ENCODE results near the gene SMIM9. TPM values are rescaled to one million over a fixed set of nuclear protein-coding genes. Genes with fewer than 3 reads are reported as not detected.
A peak's percentile ranks its signal among the peaks of the same experiment; 100 is the strongest.
"Not testable (repeated sequence)": the region's sequence is repeated elsewhere in the genome, so short reads cannot be mapped to it uniquely, and the experiment has no call there.

The SMIM9 gene
- total and polyA plus RNA-seq, 2 donors = 0.07 TPM; not detected in 1

GRCh38 chrX:154829926-154830442 lies 4.5 kb downstream of the SMIM9 start:
- Histone ChIP-seq H3K4me1 (ENCODE audit: control insufficient read depth in 2 of 2, insufficient read depth in 2 of 2, low read length in 2 of 2) (no peaks in the 10 kb centered on the region), H3K27ac (ENCODE audit: low read depth in 1 of 2, low read length in 1 of 2) (no peak overlapping the region), H3K9me3 (ENCODE audit: control insufficient read depth in 2 of 2, insufficient read depth in 1 of 2, low read length in 1 of 2) (no peaks in the 10 kb centered on the region), H3K27me3 (ENCODE audit: control insufficient read depth in 2 of 2, insufficient read depth in 1 of 2, low read length in 1 of 2) (no peaks in the 10 kb centered on the region), H3K36me3 (ENCODE audit: control insufficient read depth in 2 of 2, insufficient read depth in 2 of 2, low read length in 1 of 2) (no peaks in the 10 kb centered on the region), H3K4me3 (ENCODE audit: low read length in 2 of 2) (no peak overlapping the region)
- WGBS = 50% methylated on average over 1 of the region's 1 CpG
- DNase-seq (ENCODE audit: low read depth in 6 of 9, low spot score in 9 of 9) = no peak

GRCh38 chrX:154829134-154829533 lies 5.3 kb downstream of the SMIM9 start:
- Histone ChIP-seq H3K9me3 (ENCODE audit: control insufficient read depth in 2 of 2, insufficient read depth in 1 of 2, low read length in 1 of 2) (no peaks in the 10 kb centered on the region), H3K36me3 (ENCODE audit: control insufficient read depth in 2 of 2, insufficient read depth in 2 of 2, low read length in 1 of 2) (no peaks in the 10 kb centered on the region), H3K4me3 (ENCODE audit: low read length in 2 of 2) (no peak overlapping the region), H3K27me3 (ENCODE audit: control insufficient read depth in 2 of 2, insufficient read depth in 1 of 2, low read length in 1 of 2) (no peaks in the 10 kb centered on the region), H3K27ac (ENCODE audit: low read depth in 1 of 2, low read length in 1 of 2) (no peak overlapping the region), H3K4me1 (ENCODE audit: control insufficient read depth in 2 of 2, insufficient read depth in 2 of 2, low read length in 2 of 2) (no peaks in the 10 kb centered on the region)
- DNase-seq (ENCODE audit: low read depth in 6 of 9, low spot score in 9 of 9) = no peak

GRCh38 chrX:154828016-154828408 lies 6.5 kb downstream of the SMIM9 start:
- Histone ChIP-seq H3K27ac (ENCODE audit: low read depth in 1 of 2, low read length in 1 of 2) (peak overlapping the region in 1 of 2 donors; percentile 29), H3K27me3 (ENCODE audit: control insufficient read depth in 2 of 2, insufficient read depth in 1 of 2, low read length in 1 of 2) (no peaks in the 10 kb centered on the region), H3K4me1 (ENCODE audit: control insufficient read depth in 2 of 2, insufficient read depth in 2 of 2, low read length in 2 of 2) (no peaks in the 10 kb centered on the region), H3K36me3 (ENCODE audit: control insufficient read depth in 2 of 2, insufficient read depth in 2 of 2, low read length in 1 of 2) (no peaks in the 10 kb centered on the region), H3K9me3 (ENCODE audit: control insufficient read depth in 2 of 2, insufficient read depth in 1 of 2, low read length in 1 of 2) (no peaks in the 10 kb centered on the region), H3K4me3 (ENCODE audit: low read length in 2 of 2) (no peak overlapping the region)
- WGBS = 88% methylated on average over 2 of the region's 2 CpGs
- DNase-seq (ENCODE audit: low read depth in 6 of 9, low spot score in 9 of 9) = no peak

GRCh38 chrX:154827194-154828015 lies 7.1 kb downstream of the SMIM9 start:
- 81% methylated on average over 4 of the region's 4 CpGs for WGBS
- peak overlapping the region in 1 of 2 donors; percentile 29 for H3K27ac ChIP-seq (ENCODE audit: low read depth in 1 of 2, low read length in 1 of 2)

DNA sequence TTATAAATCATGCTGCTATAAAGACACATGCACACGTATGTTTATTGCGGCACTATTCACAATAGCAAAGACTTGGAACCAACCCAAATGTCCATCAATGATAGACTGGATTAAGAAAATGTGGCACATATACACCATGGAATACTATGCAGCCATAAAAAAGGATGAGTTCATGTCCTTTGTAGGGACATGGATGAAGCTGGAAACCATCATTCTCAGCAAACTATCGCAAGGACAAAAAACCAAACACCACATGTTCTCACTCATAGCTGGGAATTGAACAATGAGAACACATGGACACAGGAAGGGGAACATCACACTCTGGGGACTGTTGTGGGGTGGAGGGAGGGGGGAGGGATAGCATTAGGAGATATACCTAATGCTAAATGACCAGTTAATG lies 8.9 kb downstream of the SMIM9 start:
- not testable (repeated sequence) for H3K27me3 ChIP-seq (ENCODE audit: control insufficient read depth in 2 of 2, insufficient read depth in 1 of 2, low read length in 1 of 2); H3K36me3 ChIP-seq (ENCODE audit: control insufficient read depth in 2 of 2, insufficient read depth in 2 of 2, low read length in 1 of 2); H3K4me3 ChIP-seq (ENCODE audit: low read length in 2 of 2); H3K27ac ChIP-seq (ENCODE audit: low read depth in 1 of 2, low read length in 1 of 2); DNase-seq (ENCODE audit: low read depth in 6 of 9, low spot score in 9 of 9); H3K4me1 ChIP-seq (ENCODE audit: control insufficient read depth in 2 of 2, insufficient read depth in 2 of 2, low read length in 2 of 2); H3K9me3 ChIP-seq (ENCODE audit: control insufficient read depth in 2 of 2, insufficient read depth in 1 of 2, low read length in 1 of 2)
- no CpG with 5 or more reads among the region's 3 CpGs for WGBS

More at GRCh38 chrX:154827194-154828015, 7.1 kb downstream of the SMIM9 start:
- Histone ChIP-seq H3K27me3 (ENCODE audit: control insufficient read depth in 2 of 2, insufficient read depth in 1 of 2, low read length in 1 of 2) (no peaks in the 10 kb centered on the region), H3K36me3 (ENCODE audit: control insufficient read depth in 2 of 2, insufficient read depth in 2 of 2, low read length in 1 of 2) (no peaks in the 10 kb centered on the region), H3K4me3 (ENCODE audit: low read length in 2 of 2) (no peak overlapping the region), H3K9me3 (ENCODE audit: control insufficient read depth in 2 of 2, insufficient read depth in 1 of 2, low read length in 1 of 2) (no peaks in the 10 kb centered on the region), H3K4me1 (ENCODE audit: control insufficient read depth in 2 of 2, insufficient read depth in 2 of 2, low read length in 2 of 2) (no peaks in the 10 kb centered on the region)
- DNase-seq (ENCODE audit: low read depth in 6 of 9, low spot score in 9 of 9) = peak in 1 of 9 donors; percentile 18

DNA sequence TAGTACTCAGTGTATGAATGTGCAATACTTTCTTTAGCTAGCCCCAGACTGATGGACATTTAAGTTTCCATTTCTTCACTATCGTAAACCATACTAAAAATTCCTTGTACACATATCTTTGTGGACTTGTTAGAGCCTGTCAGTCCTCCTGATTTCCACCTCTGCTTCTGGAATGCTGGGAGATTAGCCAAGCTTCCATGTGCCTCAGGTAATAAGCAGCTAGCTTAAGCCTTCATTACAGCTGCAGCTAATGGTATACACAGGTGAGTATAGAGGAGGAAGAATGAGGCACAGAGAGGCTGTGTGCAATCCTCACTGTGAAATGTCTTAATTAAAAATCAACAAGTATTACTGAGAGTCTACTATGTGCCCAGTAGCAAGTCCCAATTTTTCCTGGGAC lies 9.8 kb downstream of the SMIM9 start:
- H3K4me1 ChIP-seq (ENCODE audit: control insufficient read depth in 2 of 2, insufficient read depth in 2 of 2, low read length in 2 of 2) = no peaks in the 10 kb centered on the region
- H3K36me3 ChIP-seq (ENCODE audit: control insufficient read depth in 2 of 2, insufficient read depth in 2 of 2, low read length in 1 of 2) = no peaks in the 10 kb centered on the region
- no peaks in the 10 kb centered on the region for H3K27me3 ChIP-seq (ENCODE audit: control insufficient read depth in 2 of 2, insufficient read depth in 1 of 2, low read length in 1 of 2)
- H3K4me3 ChIP-seq (ENCODE audit: low read length in 2 of 2) = no peak overlapping the region
- no peaks in the 10 kb centered on the region for H3K9me3 ChIP-seq (ENCODE audit: control insufficient read depth in 2 of 2, insufficient read depth in 1 of 2, low read length in 1 of 2)
- DNase-seq (ENCODE audit: low read depth in 6 of 9, low spot score in 9 of 9) = no peak
- no peak overlapping the region for H3K27ac ChIP-seq (ENCODE audit: low read depth in 1 of 2, low read length in 1 of 2)
- 92% methylated on average over 1 of the region's 1 CpG for WGBS

DNA sequence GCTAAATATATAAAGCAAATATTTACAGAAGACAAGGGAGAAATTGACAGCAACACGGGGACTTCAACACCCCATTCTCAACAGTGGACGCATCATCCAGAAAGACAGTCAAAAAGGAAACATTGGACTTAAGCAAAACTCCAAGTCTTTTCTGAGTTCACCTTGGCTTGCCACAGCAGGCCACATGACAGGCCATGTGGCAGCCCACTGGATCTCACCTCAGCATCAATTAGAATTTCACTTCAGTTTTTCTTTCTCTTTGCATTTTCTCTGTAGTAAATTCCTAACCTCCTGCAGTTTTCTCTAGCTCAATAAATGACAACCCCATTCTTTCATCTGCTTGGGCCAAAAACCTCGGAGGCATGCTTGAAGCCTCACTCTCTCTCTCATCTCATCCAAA lies 12.4 kb downstream of the SMIM9 start:
- Histone ChIP-seq H3K36me3 (ENCODE audit: control insufficient read depth in 2 of 2, insufficient read depth in 2 of 2, low read length in 1 of 2) (no peaks in the 10 kb centered on the region), H3K27ac (ENCODE audit: low read depth in 1 of 2, low read length in 1 of 2) (no peak overlapping the region), H3K27me3 (ENCODE audit: control insufficient read depth in 2 of 2, insufficient read depth in 1 of 2, low read length in 1 of 2) (no peaks in the 10 kb centered on the region), H3K9me3 (ENCODE audit: control insufficient read depth in 2 of 2, insufficient read depth in 1 of 2, low read length in 1 of 2) (no peaks in the 10 kb centered on the region), H3K4me3 (ENCODE audit: low read length in 2 of 2) (no peak overlapping the region), H3K4me1 (ENCODE audit: control insufficient read depth in 2 of 2, insufficient read depth in 2 of 2, low read length in 2 of 2) (no peaks in the 10 kb centered on the region)
- WGBS = 96% methylated on average over 3 of the region's 3 CpGs
- no peak for DNase-seq (ENCODE audit: low read depth in 6 of 9, low spot score in 9 of 9)

GRCh38 chrX:154821523-154821922 lies 12.9 kb downstream of the SMIM9 start:
- Histone ChIP-seq H3K27ac (ENCODE audit: low read depth in 1 of 2, low read length in 1 of 2) (no peak overlapping the region), H3K4me1 (ENCODE audit: control insufficient read depth in 2 of 2, insufficient read depth in 2 of 2, low read length in 2 of 2) (no peaks in the 10 kb centered on the region), H3K9me3 (ENCODE audit: control insufficient read depth in 2 of 2, insufficient read depth in 1 of 2, low read length in 1 of 2) (no peaks in the 10 kb centered on the region), H3K27me3 (ENCODE audit: control insufficient read depth in 2 of 2, insufficient read depth in 1 of 2, low read length in 1 of 2) (no peaks in the 10 kb centered on the region), H3K4me3 (ENCODE audit: low read length in 2 of 2) (no peak overlapping the region), H3K36me3 (ENCODE audit: control insufficient read depth in 2 of 2, insufficient read depth in 2 of 2, low read length in 1 of 2) (no peaks in the 10 kb centered on the region)
- DNase-seq (ENCODE audit: low read depth in 6 of 9, low spot score in 9 of 9) = no peak

DNA sequence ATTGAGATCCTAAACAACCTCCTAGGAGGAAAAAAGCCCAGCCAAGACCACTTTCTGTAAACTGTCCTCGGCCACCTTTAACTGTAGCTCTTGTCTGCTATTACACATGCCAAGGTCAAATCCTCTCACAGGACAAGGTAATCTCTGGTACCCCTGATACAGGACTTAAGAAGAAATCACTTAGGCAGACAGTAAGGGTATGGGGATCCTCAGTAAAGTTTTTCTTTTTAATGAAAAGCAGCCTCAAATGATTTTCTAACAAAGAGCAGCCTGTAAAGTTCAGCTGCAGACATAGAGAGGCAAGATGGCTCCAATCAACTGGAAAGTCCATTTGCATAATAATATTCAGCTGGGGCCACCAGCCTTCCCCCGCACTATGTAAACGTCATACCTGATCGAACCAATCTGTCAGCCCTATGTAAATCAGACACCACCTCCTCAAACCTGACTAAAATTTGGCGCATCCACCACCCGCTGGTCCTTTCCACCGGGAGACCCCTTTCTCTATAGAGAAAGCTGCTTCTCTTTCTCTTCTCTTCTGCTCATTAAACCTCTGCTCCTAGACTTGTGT lies 14.6 kb downstream of the SMIM9 start:
- H3K4me3 ChIP-seq (ENCODE audit: low read length in 2 of 2) = no peak overlapping the region
- no peaks in the 10 kb centered on the region for H3K4me1 ChIP-seq (ENCODE audit: control insufficient read depth in 2 of 2, insufficient read depth in 2 of 2, low read length in 2 of 2)
- H3K27me3 ChIP-seq (ENCODE audit: control insufficient read depth in 2 of 2, insufficient read depth in 1 of 2, low read length in 1 of 2) = no peaks in the 10 kb centered on the region
- WGBS = 98% methylated on average over 7 of the region's 7 CpGs
- H3K36me3 ChIP-seq (ENCODE audit: control insufficient read depth in 2 of 2, insufficient read depth in 2 of 2, low read length in 1 of 2) = no peaks in the 10 kb centered on the region
- no peak for DNase-seq (ENCODE audit: low read depth in 6 of 9, low spot score in 9 of 9)
- H3K27ac ChIP-seq (ENCODE audit: low read depth in 1 of 2, low read length in 1 of 2) = no peak overlapping the region
- H3K9me3 ChIP-seq (ENCODE audit: control insufficient read depth in 2 of 2, insufficient read depth in 1 of 2, low read length in 1 of 2) = no peaks in the 10 kb centered on the region
